HCT116 (cell line): ENCODE results near the gene SH3GLB2. TPM values are rescaled to one million over a fixed set of nuclear protein-coding genes. Genes with fewer than 3 reads are reported as not detected.

ENCODE experiments used
- ATAC-seq: fragments of 200-7000 bp; cut with Tn5 transposase; 2 replicates; pipeline ENCODE4 v1.9.1; 2020; ENCODE audit warnings: mild to moderate bottlenecking, moderate library complexity
- BruUV-seq: library from RNA; stranded (reverse); fragments of 400-500 nt; replicated peaks from 2 replicates; lab custom pipeline; 2021; lab: Mats Ljungman, UMichigan
- CTCF ChIA-PET: fragments of 300-600 bp; sonication (Branson Sonifier 250); formaldehyde crosslinking; loops from one replicate; lab custom pipeline; 2021; ENCODE audit warnings: antibody characterized with exemption; lab: Charles Lee
- POLR2A ChIA-PET: fragments of 300-600, 350-600 bp; sonication (Branson Sonifier 250); formaldehyde crosslinking; loops from one replicate; lab custom pipeline; 2021; ENCODE audit warnings: antibody characterized with exemption; lab: Charles Lee
- RAD21 ChIA-PET, 2 experiments: fragments of 300-600 bp; sonication (Branson Sonifier 250); formaldehyde crosslinking; loops; one replicate each; lab custom pipeline; 2023; ENCODE audit warnings: low total read pairs in 2 of 2; ENCODE audit not compliant: uncharacterized antibody in 2 of 2, unreplicated experiment in 2 of 2, low non-redundant PET in 1 of 2; lab: Charles Lee
- DNase-seq: peaks from one replicate; pipeline ENCODE4 v3.0.0-alpha.2; 2010; ENCODE audit warnings: low read depth, low spot score
- H2AFZ ChIP-seq: fragments of 200-600 bp; shearing (Covaris generic), sonication (generic); 2 replicates; pipeline ENCODE4 v1.6.1; 2017; ENCODE audit warnings: low read depth, mixed run types, mixed read lengths, antibody characterized with exemption, low read length; ENCODE audit not compliant: poor library complexity, severe bottlenecking
- H3K27ac ChIP-seq: 2 replicates; pipeline ENCODE4 v1.5.1; 2012; ENCODE audit warnings: low read depth, low read length
- H3K27me3 ChIP-seq: fragments of 200-600 bp; sonication (generic); 2 replicates; pipeline ENCODE4 v1.6.1; 2016; ENCODE audit warnings: mixed run types, low read length, mixed read lengths; ENCODE audit not compliant: insufficient read depth
- H3K36me3 ChIP-seq, 2 experiments: fragments of 200-500 bp in 1 of 2; fragments of 200-600 bp in 1 of 2; sonication (Bioruptor generic) in 1 of 2; sonication (generic) in 1 of 2; 2 replicates each; pipeline versions ENCODE4 v1.5.1 to v1.6.1; 2014 to 2016; ENCODE audit warnings: low read length in 2 of 2, inconsistent platforms in 1 of 2, mixed read lengths in 1 of 2, mixed run types in 1 of 2; ENCODE audit not compliant: insufficient read depth in 2 of 2, control insufficient read depth in 1 of 2
- H3K4me1 ChIP-seq, 2 experiments: fragments of 200-600 bp in 1 of 2; sonication (generic) in 1 of 2; 2 replicates each; pipeline versions ENCODE4 v1.5.1 to v1.6.1; 2012 to 2017; ENCODE audit warnings: low read length in 2 of 2, inconsistent platforms in 1 of 2, mild to moderate bottlenecking in 1 of 2, mixed read lengths in 1 of 2, mixed run types in 1 of 2, moderate library complexity in 1 of 2; ENCODE audit not compliant: insufficient read depth in 2 of 2, control insufficient read depth in 1 of 2
- H3K4me2 ChIP-seq: fragments of 200-600 bp; sonication (generic); 2 replicates; pipeline ENCODE4 v1.6.1; 2017; ENCODE audit warnings: mixed run types, low read length, mixed read lengths
- H3K4me3 ChIP-seq, 2 experiments: fragments of 200-600 bp in 1 of 2; sonication (generic) in 1 of 2; replicated peaks in 1 of 2; 2 replicates each; pipeline ENCODE4 v1.5.1; 2011 to 2016; ENCODE audit warnings: low read length in 2 of 2, control low read depth in 1 of 2, low read depth in 1 of 2, mild to moderate bottlenecking in 1 of 2, mixed read lengths in 1 of 2, mixed run types in 1 of 2
- H3K79me2 ChIP-seq: fragments of 200-600 bp; sonication (generic); 2 replicates; pipeline ENCODE4 v1.6.1; 2017; ENCODE audit warnings: mild to moderate bottlenecking, mixed run types, low read length, moderate library complexity, mixed read lengths; ENCODE audit not compliant: insufficient read depth
- H3K9ac ChIP-seq: fragments of 200-600 bp; sonication (generic); 2 replicates; pipeline ENCODE4 v1.6.1; 2016; ENCODE audit warnings: low read length, mixed read lengths
- H3K9me2 ChIP-seq: fragments of 200-600 bp; sonication (generic), shearing (Covaris generic); 2 replicates; pipeline ENCODE4 v1.6.1; 2017; ENCODE audit warnings: mixed run types, mild to moderate bottlenecking, moderate library complexity; ENCODE audit not compliant: insufficient read depth
- H3K9me3 ChIP-seq, 2 experiments: fragments of 200-500 bp in 1 of 2; fragments of 200-600 bp in 1 of 2; sonication (Bioruptor generic) in 1 of 2; sonication (generic) in 1 of 2; 2 replicates each; pipeline ENCODE4 v1.6.1; 2014 to 2017; ENCODE audit warnings: low read length in 2 of 2, mixed read lengths in 2 of 2, inconsistent platforms in 1 of 2, low read depth in 1 of 2, mild to moderate bottlenecking in 1 of 2, mixed run types in 1 of 2, moderate library complexity in 1 of 2; ENCODE audit not compliant: control insufficient read depth in 1 of 2, insufficient read depth in 1 of 2
- H4K20me1 ChIP-seq: fragments of 200-600 bp; sonication (generic), shearing (Covaris generic); 2 replicates; pipeline ENCODE4 v1.6.1; 2017; ENCODE audit warnings: mixed run types, mild to moderate bottlenecking, moderate library complexity; ENCODE audit not compliant: insufficient read depth
- CBX3 ChIP-seq: IDR thresholded peaks from 2 replicates; pipeline ENCODE4 v1.6.1; 2012; ENCODE audit warnings: low read depth
- CEBPB ChIP-seq: IDR thresholded peaks from 2 replicates; pipeline ENCODE4 v1.6.1; 2012; ENCODE audit warnings: low read depth
- EGR1 ChIP-seq: IDR thresholded peaks from 2 replicates; pipeline ENCODE4 v1.6.1; 2012; ENCODE audit warnings: low read depth
- ELF1 ChIP-seq: IDR thresholded peaks from 2 replicates; pipeline ENCODE4 v1.6.1; 2012; ENCODE audit warnings: low read depth, borderline replicate concordance
- EZH2 ChIP-seq: fragments of 200-600 bp; sonication (generic); IDR thresholded peaks from 2 replicates; pipeline ENCODE4 v1.6.1; 2017; ENCODE audit warnings: antibody characterized with exemption, mixed run types
- EZH2phosphoT487 ChIP-seq: fragments of 200-600 bp; IDR thresholded peaks from 2 replicates; pipeline ENCODE4 v1.6.1; 2018; ENCODE audit warnings: antibody characterized with exemption, borderline replicate concordance
- FOSL1 ChIP-seq: IDR thresholded peaks from 2 replicates; pipeline ENCODE4 v1.6.1; 2012; ENCODE audit warnings: low read depth
- JUND ChIP-seq: IDR thresholded peaks from 2 replicates; pipeline ENCODE4 v1.6.1; 2012
- POLR2A ChIP-seq: IDR thresholded peaks from 2 replicates; pipeline ENCODE4 v1.7.0; 2011; ENCODE audit warnings: borderline replicate concordance; ENCODE audit not compliant: insufficient read depth, insufficient read length; ENCODE audit errors: extremely low read depth
- POLR2AphosphoS5 ChIP-seq: IDR thresholded peaks from 2 replicates; pipeline ENCODE4 v1.6.1; 2011; ENCODE audit warnings: mild to moderate bottlenecking, low read depth, low read length, moderate library complexity
- RAD21 ChIP-seq: IDR thresholded peaks from 2 replicates; pipeline ENCODE4 v1.6.1; 2012; ENCODE audit warnings: low read depth, mild to moderate bottlenecking
- SIN3A ChIP-seq: IDR thresholded peaks from 2 replicates; pipeline ENCODE4 v1.6.1; 2012; ENCODE audit warnings: low read depth
- SRF ChIP-seq: IDR thresholded peaks from 2 replicates; pipeline ENCODE4 v1.6.1; 2012; ENCODE audit warnings: low read depth
- TCF7L2 ChIP-seq: IDR thresholded peaks from 2 replicates; pipeline ENCODE4 v1.7.0; 2011; ENCODE audit warnings: borderline replicate concordance, inconsistent platforms; ENCODE audit not compliant: insufficient read depth, insufficient read length; ENCODE audit errors: extremely low read depth
- YY1 ChIP-seq: IDR thresholded peaks from 2 replicates; pipeline ENCODE4 v1.6.1; 2011; ENCODE audit warnings: low read length, low read depth, moderate library complexity, mild to moderate bottlenecking; ENCODE audit not compliant: insufficient replicate concordance; ENCODE audit errors: extremely low read depth
- ZNF274 ChIP-seq: fragments of 200-500 bp; sonication (Bioruptor generic); IDR thresholded peaks from 2 replicates; pipeline ENCODE4 v1.6.1; 2014; ENCODE audit warnings: mild to moderate bottlenecking, low read depth, low read length, inconsistent platforms
- intact Hi-C: fragments of 100-400 bp; cut with micrococcal nuclease; formaldehyde crosslinking; loops from 2 replicates; pipeline ENCODE4 v1.10.0; 2022
- total RNA-seq: library from RNA; stranded (reverse); gene quantifications from one replicate; pipeline ENCODE4 v1.2.1, GENCODE V29; 2021; ENCODE audit not compliant: unreplicated experiment
- TF ChIP-seq, protein P1 (sequence below): IDR thresholded peaks from 2 replicates; pipeline ENCODE4 v1.6.1; 2011; ENCODE audit warnings: mild to moderate bottlenecking, low read length, moderate library complexity; ENCODE audit not compliant: insufficient replicate concordance; ENCODE audit errors: extremely low read depth
- TF ChIP-seq, protein P2 (sequence below): IDR thresholded peaks from 2 replicates; pipeline ENCODE4 v1.6.1; 2012
- TF ChIP-seq, protein P3 (sequence below), 3 experiments: fragments of 200-600 bp in 1 of 3; sonication (generic) in 1 of 3; IDR thresholded peaks in 2 of 3; conservative IDR thresholded peaks in 1 of 3; 2 replicates each; pipeline ENCODE4 v1.5.1; 2012 to 2017; ENCODE audit warnings: low read depth in 2 of 3, low read length in 2 of 3, antibody characterized with exemption in 1 of 3, borderline replicate concordance in 1 of 3, control low read depth in 1 of 3, mild to moderate bottlenecking in 1 of 3, mixed read lengths in 1 of 3, mixed run types in 1 of 3, moderate library complexity in 1 of 3; ENCODE audit not compliant: insufficient read depth in 1 of 3
- TF ChIP-seq, protein P4 (sequence below): IDR thresholded peaks from 2 replicates; pipeline ENCODE4 v1.6.1; 2012

The SH3GLB2 gene
- total RNA-seq, 1 experiment from 2014 or later = 87.9 TPM

DNA sequence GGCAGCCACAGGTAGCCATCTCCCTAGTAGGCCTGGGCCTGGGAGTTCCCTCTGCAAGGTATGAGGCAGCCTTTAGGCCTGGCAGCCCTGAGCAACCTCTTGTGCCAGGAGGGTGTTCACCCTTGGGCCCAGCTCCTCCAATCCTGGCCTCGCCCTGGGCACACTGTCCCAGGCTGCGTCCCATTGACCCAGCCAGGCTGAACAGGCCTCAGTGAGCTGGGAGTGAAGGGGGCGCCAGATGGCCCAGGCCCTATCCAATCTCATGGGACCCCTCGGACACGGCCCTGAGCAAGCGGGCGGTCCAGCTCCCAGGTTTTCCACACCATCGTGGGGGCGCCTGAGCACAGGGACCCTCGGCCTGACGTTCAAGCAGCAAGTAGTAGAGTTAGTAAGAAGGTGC lies 14.5 kb downstream of the SH3GLB2 start:
- no peak overlapping the region for H3K4me2 ChIP-seq
- ChIA-PET CTCF (no interaction called here), RAD21 (no interaction called here), POLR2A (no interaction called here)
- H3K27me3 ChIP-seq = no peaks in the 10 kb centered on the region
- H4K20me1 ChIP-seq = no peaks in the 10 kb centered on the region
- no peak for ATAC-seq
- BruUV-seq = no TSS peak
- intact Hi-C loops = no loop called here
- no peak for DNase-seq
- H3K4me3 ChIP-seq = no peak overlapping the region
- TF ChIP-seq JUND = no peak
- TF ChIP-seq, protein P1, sequence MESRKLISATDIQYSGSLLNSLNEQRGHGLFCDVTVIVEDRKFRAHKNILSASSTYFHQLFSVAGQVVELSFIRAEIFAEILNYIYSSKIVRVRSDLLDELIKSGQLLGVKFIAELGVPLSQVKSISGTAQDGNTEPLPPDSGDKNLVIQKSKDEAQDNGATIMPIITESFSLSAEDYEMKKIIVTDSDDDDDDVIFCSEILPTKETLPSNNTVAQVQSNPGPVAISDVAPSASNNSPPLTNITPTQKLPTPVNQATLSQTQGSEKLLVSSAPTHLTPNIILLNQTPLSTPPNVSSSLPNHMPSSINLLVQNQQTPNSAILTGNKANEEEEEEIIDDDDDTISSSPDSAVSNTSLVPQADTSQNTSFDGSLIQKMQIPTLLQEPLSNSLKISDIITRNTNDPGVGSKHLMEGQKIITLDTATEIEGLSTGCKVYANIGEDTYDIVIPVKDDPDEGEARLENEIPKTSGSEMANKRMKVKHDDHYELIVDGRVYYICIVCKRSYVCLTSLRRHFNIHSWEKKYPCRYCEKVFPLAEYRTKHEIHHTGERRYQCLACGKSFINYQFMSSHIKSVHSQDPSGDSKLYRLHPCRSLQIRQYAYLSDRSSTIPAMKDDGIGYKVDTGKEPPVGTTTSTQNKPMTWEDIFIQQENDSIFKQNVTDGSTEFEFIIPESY = no peak
- TF ChIP-seq SRF = no peak
- TF ChIP-seq ELF1 = no peak
- no peak for TF ChIP-seq RAD21
- TF ChIP-seq TCF7L2 = no peak
- TF ChIP-seq CEBPB = no peak
- TF ChIP-seq EZH2phosphoT487 = no peak
- TF ChIP-seq, protein P2, sequence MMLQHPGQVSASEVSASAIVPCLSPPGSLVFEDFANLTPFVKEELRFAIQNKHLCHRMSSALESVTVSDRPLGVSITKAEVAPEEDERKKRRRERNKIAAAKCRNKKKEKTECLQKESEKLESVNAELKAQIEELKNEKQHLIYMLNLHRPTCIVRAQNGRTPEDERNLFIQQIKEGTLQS = no peak
- TF ChIP-seq FOSL1 = no peak
- no peak for TF ChIP-seq POLR2AphosphoS5
- no peak for TF ChIP-seq EGR1
- no peak for TF ChIP-seq SIN3A
- TF ChIP-seq ZNF274 = no peak
- no peak for TF ChIP-seq YY1
- no peak for TF ChIP-seq POLR2A
- TF ChIP-seq CBX3 = no peak
- TF ChIP-seq, protein P3, sequence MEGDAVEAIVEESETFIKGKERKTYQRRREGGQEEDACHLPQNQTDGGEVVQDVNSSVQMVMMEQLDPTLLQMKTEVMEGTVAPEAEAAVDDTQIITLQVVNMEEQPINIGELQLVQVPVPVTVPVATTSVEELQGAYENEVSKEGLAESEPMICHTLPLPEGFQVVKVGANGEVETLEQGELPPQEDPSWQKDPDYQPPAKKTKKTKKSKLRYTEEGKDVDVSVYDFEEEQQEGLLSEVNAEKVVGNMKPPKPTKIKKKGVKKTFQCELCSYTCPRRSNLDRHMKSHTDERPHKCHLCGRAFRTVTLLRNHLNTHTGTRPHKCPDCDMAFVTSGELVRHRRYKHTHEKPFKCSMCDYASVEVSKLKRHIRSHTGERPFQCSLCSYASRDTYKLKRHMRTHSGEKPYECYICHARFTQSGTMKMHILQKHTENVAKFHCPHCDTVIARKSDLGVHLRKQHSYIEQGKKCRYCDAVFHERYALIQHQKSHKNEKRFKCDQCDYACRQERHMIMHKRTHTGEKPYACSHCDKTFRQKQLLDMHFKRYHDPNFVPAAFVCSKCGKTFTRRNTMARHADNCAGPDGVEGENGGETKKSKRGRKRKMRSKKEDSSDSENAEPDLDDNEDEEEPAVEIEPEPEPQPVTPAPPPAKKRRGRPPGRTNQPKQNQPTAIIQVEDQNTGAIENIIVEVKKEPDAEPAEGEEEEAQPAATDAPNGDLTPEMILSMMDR (IDR thresholded peaks at IDR 0.05 in 2 of 3, conservative IDR thresholded peaks at IDR 0.05 in 1 of 3; ENCODE audit: borderline replicate concordance in 1 of 3, insufficient read depth in 1 of 3, low read depth in 2 of 3, low read length in 2 of 3) = no peak
- TF ChIP-seq, protein P4, sequence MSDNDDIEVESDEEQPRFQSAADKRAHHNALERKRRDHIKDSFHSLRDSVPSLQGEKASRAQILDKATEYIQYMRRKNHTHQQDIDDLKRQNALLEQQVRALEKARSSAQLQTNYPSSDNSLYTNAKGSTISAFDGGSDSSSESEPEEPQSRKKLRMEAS = no peak
- TF ChIP-seq EZH2 = no peak
- H2AFZ ChIP-seq = no peak overlapping the region
- peaks cover 5 to 20% of the 10 kb centered on the region in 2 experiments; a peak in 3 of 4 replicates for H3K36me3 ChIP-seq
- H3K9ac ChIP-seq = no peak overlapping the region
- no peaks in the 10 kb centered on the region for H3K4me1 ChIP-seq
- no peaks in the 10 kb centered on the region for H3K9me3 ChIP-seq
- no peaks in the 10 kb centered on the region; the same call in 1 of the 2 replicates for H3K79me2 ChIP-seq
- H3K9me2 ChIP-seq = no peaks in the 10 kb centered on the region
- no peak overlapping the region for H3K27ac ChIP-seq
